ENCODE data around the gene OBSL1.

Gene OBSL1

DNA sequence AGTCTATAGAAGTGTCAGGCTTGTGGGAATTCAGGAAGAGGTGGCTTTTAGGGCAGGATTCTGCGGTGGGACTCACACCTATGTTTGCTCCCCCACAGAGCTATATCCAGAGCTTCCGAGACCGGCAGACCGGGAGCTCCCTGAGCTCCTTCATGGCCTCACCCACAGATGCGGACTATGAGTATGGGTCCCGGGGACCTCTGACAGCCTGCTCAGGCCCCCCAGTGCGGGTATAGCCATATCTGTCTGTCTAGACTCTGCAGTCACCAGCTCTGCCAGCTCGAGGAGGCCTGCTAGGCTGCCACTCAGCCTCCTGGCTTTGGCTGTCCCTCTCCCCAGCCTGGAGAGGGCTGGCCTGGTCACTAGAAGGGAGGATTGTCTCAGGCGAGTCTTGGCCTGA is 21.7 kb downstream of the OBSL1 start:
- no peak for DNase-seq (ENCODE audit: low read depth in 2 of 2)

DNA sequence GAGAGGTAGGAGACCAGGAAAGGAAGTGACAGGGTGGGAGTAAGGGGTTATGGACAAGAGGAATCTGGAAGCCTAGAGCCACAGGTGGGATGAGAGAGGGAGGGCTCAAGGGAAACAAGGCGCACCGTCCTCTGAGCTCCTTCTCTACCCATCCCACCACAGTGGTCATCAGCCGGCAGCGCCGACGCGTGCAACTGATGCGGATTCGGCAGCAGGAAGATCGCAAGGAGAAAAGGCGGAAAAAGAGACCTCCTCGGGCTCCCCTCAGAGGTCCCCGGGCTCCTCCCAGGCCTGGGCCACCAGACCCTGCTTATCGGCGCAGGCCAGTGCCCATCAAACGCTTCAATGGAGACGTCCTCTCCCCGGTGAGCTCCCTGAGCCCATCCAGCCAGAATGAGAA is 22.3 kb downstream of the OBSL1 start:
- DNase-seq (ENCODE audit: low read depth in 2 of 2): no peak

GRCh38 chr2:219547621-219548020 is 23.7 kb downstream of the OBSL1 start:
- DNase-seq (ENCODE audit: low read depth in 2 of 2): no peak

GRCh38 chr2:219545943-219546352 is 25.4 kb downstream of the OBSL1 start:
- DNase-seq (ENCODE audit: low read depth in 2 of 2): no peak

DNA sequence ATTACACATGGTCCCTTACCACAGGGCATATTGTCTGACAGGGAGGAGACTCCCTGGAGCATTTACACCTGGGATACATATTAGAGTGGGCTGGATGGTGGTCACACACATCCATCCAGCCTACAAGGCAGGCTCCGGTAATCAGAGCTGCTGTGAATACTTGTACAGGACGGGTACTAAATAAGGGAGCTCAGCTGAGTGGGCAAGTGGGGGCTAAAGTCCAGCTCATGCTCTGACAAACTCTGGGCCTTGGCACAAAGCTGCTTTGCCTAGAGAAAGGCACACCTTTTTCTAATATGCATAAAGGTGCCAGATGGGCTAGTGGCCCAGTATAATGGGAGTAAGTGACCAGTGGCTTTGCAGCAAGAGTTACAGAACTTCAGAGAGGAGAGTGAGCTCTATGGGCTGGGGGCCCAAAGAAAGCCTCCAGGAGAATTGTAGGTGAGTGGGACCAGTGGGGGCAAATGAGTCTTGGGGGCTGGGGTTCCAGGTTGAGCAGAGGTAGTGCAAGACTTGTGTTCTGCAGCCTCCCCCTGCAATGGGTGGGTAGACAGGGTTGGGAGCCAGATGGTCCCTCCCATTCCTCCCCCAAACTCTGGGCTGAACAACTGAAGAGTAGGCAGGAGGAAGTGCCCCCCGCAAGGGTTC is 25.9 kb downstream of the OBSL1 start:
- no peak for DNase-seq (ENCODE audit: low read depth in 2 of 2)

DNA sequence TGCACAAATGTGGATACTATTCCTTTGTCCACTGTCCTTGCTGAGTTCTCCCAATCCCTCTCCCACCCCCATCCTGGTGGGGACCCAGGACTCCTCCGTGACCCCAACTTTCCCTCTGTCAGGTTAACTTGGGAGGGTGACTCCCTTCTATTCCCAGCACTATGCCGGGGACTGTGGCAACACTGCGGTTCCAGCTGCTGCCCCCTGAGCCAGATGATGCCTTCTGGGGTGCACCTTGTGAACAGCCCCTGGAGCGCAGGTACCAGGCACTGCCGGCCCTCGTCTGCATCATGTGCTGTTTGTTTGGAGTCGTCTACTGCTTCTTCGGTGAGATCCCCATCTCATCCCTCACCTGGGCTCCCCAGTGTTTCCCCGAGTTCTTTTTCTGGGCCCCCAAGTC is 26.8 kb downstream of the OBSL1 start:
- DNase-seq (ENCODE audit: low read depth in 2 of 2): no peak

GRCh38 chr2:219543596-219544358 is 27.6 kb downstream of the OBSL1 start, which contains the start of the genes CHPF and TMEM198:
CHPF (minus strand) TSS chr2:219543809; CDS start chr2:219543538, 271 bp downstream.
TMEM198 (plus strand) TSS chr2:219544028; CDS start chr2:219544728, 700 bp downstream.
- DNase-seq (ENCODE audit: low read depth in 2 of 2): peak; percentile 76 to 81

DNA sequence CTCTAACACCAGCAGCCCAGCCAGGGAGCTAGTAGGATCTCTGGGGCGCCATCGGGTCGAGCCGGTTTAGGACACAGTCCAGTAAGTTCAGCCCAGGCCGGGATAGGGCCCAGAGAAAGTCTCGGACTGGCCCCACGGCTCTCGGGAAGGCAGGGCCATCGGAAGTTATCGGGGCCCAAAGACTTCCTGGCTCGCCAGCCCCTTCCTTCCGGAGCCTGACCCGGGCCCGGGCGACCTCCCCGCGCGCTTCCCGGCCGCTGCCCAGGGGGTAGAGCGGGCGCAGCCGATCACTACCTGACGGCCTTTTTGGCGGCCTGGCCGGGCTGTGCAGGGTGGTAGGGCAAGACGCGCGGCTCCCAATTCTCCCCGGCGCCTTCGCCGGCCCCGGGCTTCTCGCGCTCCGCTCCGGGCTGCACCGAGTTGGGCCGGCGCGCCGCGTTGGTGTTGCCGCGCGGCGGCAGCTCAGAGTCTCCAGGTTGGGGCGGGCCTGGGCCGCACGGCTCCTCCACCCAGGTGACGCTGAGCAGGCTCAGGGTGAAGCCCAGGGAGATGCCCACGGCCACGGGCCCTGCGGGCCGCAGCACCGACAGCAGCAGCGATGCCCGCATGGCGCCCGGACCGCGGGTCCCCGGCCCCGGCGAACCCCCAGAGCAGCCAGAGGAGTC is 28.3 kb downstream of the OBSL1 start:
- DNase-seq (ENCODE audit: low read depth in 2 of 2): peak in 1 of 2 donors; percentile 13

DNA sequence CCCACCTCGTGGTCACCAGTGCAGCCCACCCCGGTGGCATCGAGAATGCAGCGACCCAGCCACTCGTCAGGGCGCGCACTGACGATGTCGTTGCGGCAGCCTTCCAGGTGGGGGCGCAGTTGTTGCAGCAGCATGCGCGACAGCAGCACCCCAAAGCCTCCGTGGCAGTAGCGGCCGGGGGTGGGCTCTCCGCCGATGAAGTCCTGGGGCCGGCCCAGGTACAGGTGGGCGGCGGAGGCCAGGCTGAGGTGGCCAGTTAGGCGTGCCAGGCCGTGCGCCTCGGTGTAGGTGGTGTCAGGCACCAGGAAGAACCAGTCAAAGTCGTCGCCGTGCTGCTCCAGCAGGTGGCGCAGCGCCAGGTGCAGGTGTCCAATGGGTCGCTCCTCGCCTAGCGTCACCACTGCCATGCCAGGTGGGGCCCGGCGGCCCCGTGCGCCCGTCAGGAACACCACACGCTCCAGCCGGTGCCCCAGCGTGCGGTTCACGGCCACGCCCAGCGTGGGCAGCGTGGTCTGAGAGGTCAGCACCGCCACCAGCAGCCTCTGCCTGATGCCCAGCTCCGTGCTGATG is 29.6 kb downstream of the OBSL1 start:
- peak; percentile 66 to 72 for DNase-seq (ENCODE audit: low read depth in 2 of 2)

DNA sequence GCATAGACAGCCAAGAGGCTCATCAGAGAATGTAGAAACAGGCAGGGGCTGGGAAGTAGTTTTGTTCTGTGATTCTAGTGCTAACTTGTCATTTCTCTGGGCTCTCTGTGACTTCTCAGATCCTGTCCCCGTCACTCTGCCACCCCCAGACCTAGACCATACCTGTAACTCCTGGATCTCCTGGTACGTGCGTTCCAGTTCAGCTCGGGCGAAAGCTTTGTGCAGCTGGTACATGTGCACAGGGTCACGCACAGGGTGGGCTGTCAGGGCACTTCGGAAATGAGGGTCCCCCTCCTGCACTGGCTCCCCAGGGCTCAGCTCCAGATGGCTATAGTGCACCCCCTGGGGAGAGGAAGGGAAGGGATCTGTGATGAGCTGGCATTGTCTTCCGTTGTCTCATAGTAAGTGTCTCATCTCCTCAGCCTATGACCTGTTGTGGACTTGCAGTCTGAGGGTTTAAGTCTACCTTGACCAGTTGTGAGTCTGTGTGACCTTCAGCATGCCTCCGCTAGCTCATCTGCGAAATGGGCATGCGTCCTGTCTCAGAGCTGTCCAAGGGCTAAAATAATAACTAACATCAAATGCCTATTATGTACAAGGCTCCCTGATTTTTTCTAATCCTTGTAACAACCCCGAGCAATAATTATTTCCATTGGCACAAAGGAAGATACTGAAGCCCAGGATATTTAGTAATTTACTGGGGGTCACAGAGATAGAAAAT is 30.4 kb downstream of the OBSL1 start:
- DNase-seq (ENCODE audit: low read depth in 2 of 2): no peak

DNA sequence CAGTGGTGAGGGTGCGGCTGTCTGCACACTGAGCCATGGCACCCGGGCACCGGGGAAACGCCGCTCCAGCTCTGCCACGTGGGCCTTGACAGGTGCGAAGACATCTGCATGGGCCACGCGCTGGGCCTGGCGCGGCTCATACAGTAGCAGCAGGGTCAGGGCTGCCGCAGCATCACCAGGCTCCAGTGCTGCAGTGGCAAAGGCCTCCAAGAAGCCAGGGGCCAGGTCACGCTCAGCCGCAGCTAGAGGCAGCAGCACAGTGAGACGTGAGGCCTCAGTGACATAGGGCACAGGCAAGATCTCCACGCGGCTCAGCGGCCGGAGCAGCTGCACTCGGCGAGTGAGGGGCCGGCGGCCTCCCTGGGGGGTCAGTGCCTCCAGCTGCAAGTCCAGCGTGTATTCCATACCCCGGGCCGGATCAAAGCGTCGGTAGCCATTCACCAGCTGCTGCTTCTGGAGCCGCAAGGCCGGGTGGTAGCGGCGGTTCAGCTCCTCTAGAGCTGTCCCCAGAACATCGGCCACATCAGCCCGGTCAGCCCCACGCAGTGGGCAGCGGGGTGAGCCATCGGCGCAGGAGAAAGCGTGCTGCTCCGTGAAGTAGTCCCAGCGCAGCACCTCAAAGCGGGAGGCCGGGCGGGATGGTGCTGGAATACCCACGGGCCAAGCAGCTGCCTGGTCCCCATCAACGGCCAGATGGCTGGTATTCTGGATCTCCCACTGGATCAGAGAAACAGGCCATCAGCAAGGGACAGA is 31.2 kb downstream of the OBSL1 start:
- no peak for DNase-seq (ENCODE audit: low read depth in 2 of 2)

- DNase-seq (ENCODE audit: low read depth in 2 of 2): no peak
Measured at GRCh38 chr2:219538956-219539788, 32.2 kb downstream of the OBSL1 start.

- no peak for DNase-seq (ENCODE audit: low read depth in 2 of 2)
Measured at GRCh38 chr2:219538504-219538951, 32.8 kb downstream of the OBSL1 start.

DNA sequence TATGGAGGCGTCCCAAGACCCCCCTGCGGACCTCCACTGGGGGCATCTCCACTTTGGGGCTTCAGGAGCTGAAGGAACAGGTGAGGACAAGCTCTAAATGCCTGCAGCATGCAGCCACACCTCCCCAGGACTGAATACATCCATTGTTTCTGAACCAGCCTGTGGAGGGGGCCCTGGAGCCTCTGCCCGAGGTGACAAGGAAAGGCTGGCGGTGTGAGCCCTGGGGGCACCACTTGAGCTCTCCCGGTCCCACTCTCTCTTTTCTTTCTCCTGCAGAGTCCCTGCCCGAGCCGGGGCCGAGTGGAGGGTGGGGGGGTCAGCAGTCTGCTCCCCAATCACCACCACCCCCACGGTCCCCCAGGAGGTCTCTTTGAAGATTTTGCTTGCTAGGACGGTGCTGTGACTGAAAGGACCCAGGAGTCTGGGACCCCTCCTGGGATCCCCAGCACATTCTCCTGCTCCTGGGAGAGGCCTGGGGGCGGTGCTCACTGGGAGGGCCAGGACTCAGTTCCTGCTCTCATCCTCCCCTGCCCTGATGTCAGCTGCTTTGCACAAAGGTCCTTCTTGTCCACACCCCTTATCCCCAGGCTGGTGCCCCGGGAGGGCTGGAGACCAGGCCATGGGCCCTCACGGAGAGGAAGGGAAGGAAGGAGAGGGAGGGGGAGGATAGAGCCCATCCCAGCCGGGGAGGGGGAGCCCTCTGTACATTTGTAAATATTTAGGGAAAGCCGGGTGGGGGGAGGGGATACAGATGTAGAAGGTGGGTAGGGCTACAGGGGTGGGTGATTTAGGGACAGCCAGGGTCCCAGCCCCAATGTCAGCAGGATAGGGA is 33.5 kb downstream of the OBSL1 start:
- no peak for DNase-seq (ENCODE audit: low read depth in 2 of 2)

DNA sequence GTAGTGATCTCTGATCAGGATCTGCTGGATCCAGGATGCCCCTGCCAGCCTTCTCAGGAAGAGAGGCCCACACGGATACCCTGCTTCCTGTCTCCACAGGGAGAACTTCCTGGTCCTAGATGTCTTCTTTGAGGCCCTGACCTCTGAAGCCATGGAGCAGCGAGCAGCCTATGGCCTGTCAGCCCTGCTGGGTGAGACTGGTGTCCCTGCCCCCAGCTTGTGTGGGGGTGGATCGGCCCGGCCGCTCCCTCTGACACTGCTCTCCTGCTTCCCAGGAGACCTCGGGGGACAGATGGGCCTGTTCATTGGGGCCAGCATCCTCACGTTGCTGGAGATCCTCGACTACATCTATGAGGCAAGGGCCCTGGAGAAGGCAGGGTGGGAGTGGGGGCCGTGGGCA is 34.4 kb downstream of the OBSL1 start:
- DNase-seq (ENCODE audit: low read depth in 2 of 2): no peak

DNA sequence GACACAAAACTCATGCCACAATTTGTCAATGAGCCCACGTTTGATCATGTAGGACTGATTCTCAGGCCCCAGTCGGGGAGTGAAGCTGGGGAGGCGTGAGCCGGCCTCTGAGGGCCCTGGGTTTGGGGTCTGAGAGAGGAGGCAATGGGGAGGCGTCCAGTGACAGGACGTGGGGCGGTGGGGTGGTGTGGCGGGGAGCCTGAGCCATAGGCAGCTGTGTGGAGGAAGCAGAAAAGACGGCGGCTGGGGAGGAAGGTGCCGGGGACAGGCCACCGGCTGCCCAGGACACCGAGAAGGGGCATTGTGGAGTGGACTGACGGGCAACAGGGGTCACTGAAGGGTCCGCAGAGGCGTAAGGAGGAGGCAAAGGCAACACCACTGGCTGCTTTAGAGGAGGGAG is 34.9 kb downstream of the OBSL1 start:
- DNase-seq (ENCODE audit: low read depth in 2 of 2): no peak

- DNase-seq (ENCODE audit: low read depth in 2 of 2): no peak
Measured at GRCh38 chr2:219533930-219534661, 37.2 kb downstream of the OBSL1 start.

DNA sequence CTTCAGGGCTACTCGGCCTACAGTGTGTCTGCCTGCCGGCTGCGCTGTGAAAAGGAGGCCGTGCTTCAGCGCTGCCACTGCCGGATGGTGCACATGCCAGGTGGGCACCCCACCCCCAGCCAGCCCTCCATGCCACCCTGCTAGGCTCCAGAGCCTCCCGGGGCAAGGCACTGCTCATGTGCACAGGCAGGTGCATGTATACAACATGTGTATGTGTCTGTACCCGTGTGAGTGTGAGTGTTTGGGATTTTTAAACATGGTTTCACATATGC is 39.0 kb downstream of the OBSL1 start:
- DNase-seq (ENCODE audit: low read depth in 2 of 2): no peak
